GM12892 (cell line): Measurements from ENCODE around the gene NXPH3.

Source experiments
- DNase-seq: peaks from one replicate; pipeline ENCODE4 v3.0.0; 2011; ENCODE audit not compliant: insufficient read length
- FAIRE-seq: peaks from 2 replicates; lab custom pipeline; 2011; peaks lifted over from hg19 to GRCh38; lab: Jason Lieb, UNC
- POLR2A ChIP-seq: IDR thresholded peaks from 2 replicates; pipeline ENCODE4 v1.6.1; 2011; ENCODE audit warnings: low read depth, low read length, control low read depth
- POLR2AphosphoS5 ChIP-seq: IDR thresholded peaks from 2 replicates; pipeline ENCODE4 v1.6.1; 2011; ENCODE audit warnings: low read depth, low read length, control low read depth
- TAF1 ChIP-seq: IDR thresholded peaks from 2 replicates; pipeline ENCODE4 v1.6.1; 2011; ENCODE audit warnings: low read depth, mild to moderate bottlenecking, control low read depth, low read length, borderline replicate concordance

The NXPH3 gene

DNA sequence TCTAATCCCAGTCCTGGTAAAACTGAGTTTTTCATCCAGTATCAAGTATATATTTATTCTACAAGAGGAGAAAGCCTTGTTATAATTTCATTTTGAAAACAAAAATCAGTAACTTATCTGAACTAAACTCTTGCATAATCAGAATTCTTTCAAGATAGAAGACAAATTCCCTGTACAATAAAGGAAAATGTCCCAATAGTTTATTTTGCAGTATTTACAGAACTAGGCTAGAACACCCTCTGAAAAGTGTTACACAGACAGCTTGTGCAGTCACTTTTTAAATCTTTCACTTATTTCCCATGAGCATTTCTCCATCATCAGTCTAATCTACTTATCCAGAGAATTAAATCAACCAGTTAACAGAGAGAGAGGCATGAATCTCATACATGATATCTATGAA, 53.8 kb downstream of the NXPH3 start:
- DNase-seq (no peak), FAIRE-seq (no peak)
- TF ChIP-seq POLR2A = no peak
- no peak for TF ChIP-seq TAF1
- TF ChIP-seq POLR2AphosphoS5 = no peak

DNA sequence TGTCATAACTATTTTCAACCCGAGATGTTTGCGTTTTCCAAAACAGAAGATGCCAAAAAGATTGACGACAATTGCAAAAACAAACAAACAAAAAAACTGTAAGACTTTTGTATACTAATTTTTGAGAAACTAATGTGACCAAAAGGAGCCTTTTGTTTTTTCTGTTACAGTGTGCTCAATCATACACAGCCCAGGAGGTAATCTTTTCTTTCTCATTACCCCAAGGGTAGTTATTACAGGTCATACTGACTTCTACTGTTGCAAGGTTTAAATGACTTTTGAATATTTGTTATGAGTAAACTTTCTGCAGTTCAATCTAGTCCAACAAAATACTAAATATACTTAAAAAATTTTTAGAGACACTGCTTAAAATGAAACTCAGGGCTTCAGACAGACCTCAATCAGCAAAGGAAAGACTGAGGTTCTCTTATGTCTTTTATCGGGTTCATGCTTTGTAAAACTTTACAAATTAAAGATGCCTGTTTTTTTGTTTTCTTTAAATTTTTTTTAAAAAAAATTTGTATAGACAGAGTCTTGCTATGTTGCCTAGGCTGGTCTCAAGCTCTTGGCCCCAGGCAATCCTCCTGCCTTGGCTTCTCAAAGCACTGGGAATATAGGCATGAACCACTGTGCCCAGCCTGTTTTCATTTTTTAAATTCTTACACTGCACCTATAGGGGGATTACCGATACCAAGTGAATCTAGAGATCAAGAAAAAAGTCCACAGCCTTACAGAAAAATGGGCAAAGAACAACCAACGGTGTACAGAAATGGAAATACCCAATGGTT, 54.6 kb downstream of the NXPH3 start:
- DNase-seq (no peak), FAIRE-seq (no peak)
- TF ChIP-seq POLR2AphosphoS5 = no peak
- TF ChIP-seq TAF1 = no peak
- TF ChIP-seq POLR2A = no peak

DNA sequence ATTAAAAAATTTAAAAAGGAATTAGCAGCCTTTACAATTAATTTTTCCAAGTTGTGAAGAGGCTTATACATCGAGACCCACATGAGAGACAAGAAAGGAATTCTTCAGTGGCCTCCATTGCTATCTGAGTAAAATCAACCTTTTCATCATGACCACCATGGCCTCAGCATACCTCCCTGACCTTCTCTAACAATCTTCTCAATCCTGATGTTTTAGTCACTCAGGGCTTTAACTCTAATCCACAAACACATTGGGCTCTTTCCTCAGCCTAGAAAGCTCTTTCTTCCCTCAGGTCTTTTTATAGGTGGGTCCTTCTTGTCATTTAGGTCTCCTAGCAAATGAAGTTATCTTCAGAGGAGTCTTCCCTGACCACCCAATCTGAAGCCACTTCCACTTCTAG, 55.8 kb downstream of the NXPH3 start:
- no peak for FAIRE-seq
- TF ChIP-seq POLR2AphosphoS5 = no peak
- no peak for TF ChIP-seq TAF1
- no peak for TF ChIP-seq POLR2A
- no peak for DNase-seq
